Hepatocyte (in vitro differentiated cells): Measurements from ENCODE around the gene TMEM182.

ENCODE experiments used
- CTCF ChIP-seq: fragments of 200-600 bp; sonication (generic); IDR thresholded peaks from 2 replicates; pipeline ENCODE4 v1.5.1; 2016; ENCODE audit warnings: antibody characterized with exemption, mild to moderate bottlenecking; ENCODE audit not compliant: poor library complexity
- EZH2phosphoT487 ChIP-seq: fragments of 200-600 bp; sonication (generic); IDR thresholded peaks from one replicate; pipeline ENCODE4 v1.6.1; 2018; ENCODE audit warnings: antibody characterized with exemption, mild to moderate bottlenecking, low read depth, moderate library complexity; ENCODE audit not compliant: unreplicated experiment, severe bottlenecking

GRCh38 chr2:102832789-102833188 is 71.0 kb downstream of the TMEM182 start:
- TF ChIP-seq CTCF (no peak), EZH2phosphoT487 (no peak)
